OCI-M2 (cell line): ENCODE data around the gene UPF1.
"Not testable (repeated sequence)": the region's sequence is repeated elsewhere in the genome, so short reads cannot be mapped to it uniquely, and the experiment has no call there.

ENCODE experiments used
- DNase-seq: peaks from one replicate; lab custom pipeline; 2025; ENCODE audit not compliant: unreplicated experiment; lab: John Stamatoyannopoulos, UW

UPF1 gene

DNA sequence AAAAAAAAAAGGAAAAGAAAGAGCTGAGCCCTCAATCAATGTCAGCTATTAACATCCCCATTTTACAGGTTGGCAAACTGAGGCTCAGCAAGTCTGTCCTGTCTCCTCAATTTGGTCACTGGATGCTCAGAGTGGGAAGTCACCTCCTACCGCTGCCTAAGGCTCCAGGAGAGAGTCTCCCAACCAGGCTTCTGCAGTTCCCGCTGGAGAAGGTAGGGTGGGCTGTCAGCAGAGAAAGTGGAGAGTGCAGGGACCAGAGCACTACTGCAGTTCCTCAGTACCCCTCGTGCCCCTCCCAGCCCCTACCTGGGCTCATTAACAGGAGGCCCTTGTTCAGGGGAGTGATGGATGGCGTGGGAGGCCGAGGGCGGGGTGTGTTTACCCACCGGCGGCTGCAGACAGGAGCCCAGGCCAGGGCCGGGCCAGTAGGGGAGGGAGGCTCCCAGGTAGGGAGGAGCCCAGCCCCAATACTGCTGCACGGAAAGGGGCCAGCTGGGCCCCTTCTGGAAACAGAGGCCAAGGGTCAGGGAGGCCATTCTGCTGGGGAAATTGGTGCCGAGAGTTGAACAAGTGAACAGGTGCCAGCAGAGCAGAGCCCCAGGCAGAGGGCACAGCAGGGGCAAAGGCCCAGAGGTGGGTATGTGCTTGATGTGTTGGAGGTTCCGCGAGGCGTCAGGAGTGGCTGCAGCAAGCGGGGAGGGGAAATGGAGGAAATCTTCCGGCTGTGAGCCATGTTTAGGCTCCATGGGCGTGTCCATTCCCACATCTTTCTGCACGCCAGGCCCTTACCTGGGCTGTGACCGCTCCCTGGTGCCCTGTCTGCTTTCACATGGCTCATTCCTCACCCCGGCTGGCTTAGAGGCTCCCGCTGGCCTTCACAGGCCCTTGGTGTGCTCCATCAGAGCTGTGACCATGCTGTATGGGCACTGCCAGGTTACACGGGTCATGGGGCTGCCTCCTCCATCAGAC is 33.1 kb upstream of the UPF1 start:
- no peak for DNase-seq

DNA sequence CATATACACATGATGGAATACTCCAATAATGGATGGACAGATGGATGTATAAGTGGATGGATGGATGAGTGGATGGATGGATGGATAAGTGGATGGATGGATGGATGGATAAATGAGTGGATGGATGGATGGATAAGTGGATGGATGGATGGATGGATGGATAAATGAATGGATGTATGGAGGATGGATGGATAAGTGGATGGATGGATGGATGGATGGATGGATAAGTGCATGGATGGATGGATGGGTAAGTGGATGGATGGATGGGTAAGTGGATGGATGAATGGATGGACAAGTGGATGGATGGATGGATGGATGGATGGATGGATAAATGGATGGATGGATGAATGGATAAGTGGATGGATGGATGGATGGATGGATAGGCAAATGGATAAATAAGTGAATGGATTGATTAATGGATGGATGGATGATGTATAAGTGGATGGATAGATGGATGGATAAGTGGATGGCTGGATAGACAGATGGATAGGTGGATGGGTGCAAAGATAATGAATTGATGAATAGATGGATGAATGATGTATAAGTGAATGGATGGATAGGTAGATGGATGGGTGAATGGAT is 32.3 kb upstream of the UPF1 start:
- DNase-seq = no peak

DNA sequence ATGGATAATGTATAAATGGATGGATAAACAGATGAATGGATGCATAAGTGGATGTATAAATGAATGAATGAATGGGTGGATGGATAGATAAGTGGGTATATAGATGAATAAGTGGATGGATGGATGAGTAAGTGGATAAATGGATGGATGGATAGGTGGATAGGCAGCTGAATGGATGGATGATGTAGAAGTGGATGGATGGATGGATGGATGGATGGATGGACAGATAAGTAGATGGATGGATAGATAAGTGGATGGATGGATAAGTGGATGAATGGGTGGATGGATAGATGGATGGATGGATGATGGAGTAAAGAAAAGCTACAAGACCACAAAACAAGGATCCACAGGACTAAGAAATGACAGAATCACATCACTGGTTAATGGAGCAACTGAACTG is 31.7 kb upstream of the UPF1 start:
- DNase-seq = no peak

DNA sequence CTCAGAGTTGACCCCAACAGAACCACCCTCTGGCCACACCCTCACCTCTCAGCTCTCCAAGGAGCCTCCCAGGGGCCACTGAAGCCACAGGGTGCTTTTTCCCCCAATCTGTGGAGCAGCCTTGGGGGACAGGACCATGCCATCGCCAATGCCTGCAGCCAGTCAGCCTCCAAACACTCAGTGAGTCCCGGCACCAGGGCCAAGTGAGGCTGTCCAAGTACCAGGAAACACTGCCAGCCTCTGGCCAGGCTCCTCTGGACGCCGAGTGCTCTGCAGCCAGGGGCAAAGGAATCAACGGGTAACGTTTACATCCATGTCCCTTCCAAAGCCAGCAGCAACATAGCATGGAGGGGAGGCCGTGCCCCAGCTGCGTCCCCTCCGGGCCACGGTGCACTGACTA is 31.1 kb upstream of the UPF1 start:
- no peak for DNase-seq

DNA sequence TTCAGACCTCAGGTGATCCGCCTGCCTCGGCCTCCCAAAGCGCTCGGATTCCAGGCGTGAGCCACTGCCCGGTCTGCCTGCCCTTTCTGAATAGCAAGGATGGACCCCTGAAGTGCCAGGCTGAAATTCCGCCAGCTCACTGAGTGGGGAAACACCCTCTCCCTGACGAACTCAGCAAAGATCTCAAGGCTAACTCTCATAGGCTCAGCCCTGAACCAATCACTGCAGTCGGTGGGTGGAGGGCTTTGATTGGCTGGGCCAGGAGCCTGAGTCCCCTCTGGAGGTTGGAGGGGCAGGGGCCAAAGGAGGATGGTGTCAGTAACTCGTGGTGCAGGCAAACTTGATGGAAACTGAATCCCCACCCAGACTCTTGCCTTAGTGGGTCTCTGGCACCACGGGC is 29.4 kb upstream of the UPF1 start:
- no peak for DNase-seq

DNA sequence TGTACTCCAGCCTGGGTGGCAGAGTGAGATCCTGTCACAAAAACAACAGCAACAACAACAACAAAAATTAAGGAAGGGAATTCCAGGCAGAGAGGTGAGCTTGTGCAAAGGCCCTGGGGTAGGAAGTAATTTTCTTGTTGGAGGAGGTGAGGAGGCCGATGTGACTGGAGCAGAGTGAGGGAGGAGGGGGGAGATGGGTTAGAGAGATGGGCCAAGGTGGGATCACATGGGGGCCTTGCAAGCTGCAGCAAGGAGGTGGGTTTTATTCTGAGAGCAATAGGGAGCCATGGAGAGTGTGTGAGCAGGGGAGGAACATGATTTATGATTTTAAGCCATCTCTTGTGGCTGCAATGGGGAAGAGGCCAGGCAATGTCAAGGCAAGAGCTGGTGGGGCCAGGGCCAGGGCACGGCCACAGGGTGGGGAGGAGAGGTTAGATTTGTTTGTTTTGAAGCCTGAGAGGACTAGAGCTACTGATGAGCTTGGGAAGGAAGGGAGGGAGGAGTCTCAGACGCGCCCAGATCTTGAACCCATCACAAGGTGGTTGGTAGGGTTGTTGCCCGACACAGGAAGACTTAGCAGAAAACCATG is 28.1 kb upstream of the UPF1 start:
- DNase-seq = no peak

DNA sequence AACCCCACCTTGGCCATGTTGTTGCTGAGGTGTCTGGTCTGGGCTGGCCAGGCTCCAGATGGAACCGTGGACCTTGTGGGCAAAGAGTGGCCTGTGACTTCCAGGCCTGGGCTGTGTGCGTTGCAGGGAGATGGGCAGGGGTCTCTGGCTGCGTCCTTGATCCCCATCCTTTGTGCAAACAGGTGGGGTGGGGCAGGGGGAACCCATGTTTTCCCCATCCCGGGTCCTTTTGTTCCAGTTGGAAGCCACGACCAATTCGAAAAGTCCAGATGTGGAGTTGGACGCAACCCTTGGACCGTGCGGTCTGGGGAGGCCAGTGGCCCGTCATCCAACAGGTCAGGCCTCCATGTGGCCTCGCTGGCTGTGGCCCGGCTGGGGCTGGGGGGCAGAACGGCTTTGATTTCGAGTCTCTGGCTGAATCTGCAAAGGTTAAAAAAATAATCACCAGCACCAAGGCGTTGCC is 27.6 kb upstream of the UPF1 start:
- DNase-seq = no peak

DNA sequence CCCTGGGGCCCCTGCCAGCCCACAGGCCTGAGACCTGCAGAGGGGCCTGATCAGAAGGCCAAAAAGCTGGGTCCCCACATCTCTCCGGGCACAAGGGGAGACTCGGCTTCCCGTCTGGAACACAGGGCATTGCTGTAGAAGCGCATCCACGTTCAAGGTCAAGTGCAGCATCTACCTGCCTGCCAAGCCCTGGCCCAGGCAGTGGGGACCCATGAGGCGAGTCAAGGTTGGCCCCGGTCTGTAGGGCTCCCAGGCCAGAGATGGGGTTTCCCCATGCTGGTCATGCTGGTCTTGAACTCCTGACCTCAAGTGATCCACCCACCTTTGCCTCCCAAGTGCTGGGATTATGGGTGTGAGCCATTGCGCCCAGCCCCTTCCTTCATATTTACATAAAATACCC is 27.1 kb upstream of the UPF1 start:
- DNase-seq = no peak

DNA sequence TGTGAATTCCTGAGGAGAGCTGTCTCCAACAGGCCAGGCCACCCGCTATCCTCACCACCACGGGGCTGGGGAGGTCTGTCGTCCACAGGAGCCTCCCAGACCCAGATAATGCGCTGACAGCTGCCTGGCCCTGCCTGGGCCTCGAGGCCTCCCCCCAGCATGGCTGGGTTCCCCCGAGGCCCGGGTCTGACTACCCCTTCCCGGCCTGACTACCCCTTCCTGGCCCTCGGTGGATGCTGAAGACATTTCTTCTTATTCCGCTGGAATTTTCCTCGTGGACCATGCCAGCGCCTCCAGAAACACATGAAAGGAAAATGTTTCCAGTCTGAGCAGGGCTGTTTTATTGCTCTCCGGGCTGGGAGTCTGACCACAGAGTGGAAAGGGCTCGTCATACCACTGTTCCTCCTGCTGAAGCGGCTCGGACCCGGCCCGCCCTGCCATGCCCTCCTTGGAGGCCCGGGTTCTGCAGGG is 23.9 kb upstream of the UPF1 start:
- no peak for DNase-seq

DNA sequence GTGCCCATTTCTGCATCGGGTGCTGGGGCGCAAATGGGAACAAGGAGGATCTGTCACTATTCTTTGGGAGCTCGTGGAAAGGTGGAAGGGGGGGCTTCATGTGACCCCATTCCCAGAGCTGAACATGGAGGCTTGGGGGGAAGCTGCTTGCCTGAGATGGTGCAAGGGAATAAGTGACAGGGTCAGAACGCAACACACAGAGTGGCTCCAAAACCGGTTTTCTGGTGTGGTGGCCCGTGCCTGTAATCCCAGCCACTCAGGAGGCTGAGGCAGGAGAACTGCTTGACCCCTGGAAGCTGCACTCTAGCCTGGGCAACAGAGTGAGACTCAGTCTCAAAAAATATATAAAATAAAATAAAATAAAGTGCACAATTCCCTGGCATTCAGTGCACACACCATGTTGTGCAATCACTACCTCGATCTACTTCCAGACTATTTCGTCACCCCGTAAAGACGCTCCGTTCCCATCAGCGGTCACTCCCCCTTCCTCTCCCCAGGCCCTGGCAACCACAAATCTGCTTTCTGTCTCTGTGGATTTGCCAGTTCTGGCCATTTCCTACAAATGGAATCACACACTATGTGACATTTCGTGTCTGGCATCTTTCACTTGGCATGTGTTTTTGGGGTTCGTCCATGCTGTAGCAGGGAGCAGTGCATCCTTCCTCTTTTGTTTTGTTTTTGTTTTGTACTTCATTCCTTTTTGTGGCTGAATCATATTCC is 22.4 kb upstream of the UPF1 start:
- no peak for DNase-seq

DNA sequence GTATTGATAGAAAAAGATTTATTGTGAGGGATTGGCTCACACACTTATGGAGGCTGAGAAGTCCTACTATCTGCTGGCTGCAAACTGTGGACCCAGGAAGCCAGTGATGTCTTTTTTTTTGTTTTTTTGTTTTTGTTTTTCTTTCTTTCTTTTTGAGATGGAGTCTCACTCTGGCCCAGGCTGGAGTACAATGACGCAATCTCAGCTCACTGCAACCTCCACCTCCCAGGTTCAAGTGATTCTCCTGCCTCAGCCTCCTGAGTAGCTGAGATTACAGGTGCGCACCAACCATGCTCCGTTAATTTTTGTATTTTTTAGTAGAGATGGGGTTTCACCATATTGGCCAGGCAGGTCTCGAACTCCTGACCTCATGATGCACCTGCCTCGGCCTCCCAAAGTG is 20.1 kb upstream of the UPF1 start:
- DNase-seq = not testable (repeated sequence)

DNA sequence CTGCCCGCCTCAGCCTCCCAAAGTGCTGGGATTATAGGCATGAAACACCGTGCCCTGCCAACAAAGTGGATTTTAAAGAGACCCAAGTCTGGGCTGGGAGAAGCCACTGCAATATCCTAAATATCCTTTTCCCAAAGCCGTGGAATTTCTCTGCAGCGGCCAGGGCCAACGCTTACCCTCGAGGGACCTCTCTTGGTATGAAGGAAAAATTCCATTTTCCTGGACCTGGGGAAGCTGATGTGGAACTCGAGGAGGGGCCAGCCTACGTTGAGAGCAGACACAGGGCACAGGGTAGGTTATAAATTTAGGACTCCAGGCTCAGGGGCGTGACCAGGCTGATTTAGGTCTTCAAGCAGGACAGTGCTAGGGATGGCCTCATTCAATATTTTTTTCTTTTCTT is 17.7 kb upstream of the UPF1 start:
- DNase-seq = no peak

DNA sequence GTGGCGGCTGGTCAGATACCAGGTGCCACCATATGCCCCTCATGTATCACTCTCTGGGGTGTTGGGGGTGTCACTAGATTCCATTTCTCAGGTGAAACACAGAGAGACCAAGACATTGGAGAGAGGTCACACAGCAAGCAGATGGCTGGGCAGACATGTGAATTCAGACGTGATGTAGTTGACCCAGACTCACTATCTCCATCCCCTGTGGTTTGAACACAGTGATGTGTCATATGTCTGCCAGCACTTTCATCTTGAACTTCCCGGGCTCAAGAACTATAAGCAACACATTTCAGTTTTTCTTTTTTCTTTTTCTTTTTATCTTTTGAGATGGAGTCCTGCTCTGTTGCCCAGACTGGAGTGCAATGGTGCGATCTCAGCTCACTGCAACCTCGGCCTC is 16.1 kb upstream of the UPF1 start:
- no peak for DNase-seq

DNA sequence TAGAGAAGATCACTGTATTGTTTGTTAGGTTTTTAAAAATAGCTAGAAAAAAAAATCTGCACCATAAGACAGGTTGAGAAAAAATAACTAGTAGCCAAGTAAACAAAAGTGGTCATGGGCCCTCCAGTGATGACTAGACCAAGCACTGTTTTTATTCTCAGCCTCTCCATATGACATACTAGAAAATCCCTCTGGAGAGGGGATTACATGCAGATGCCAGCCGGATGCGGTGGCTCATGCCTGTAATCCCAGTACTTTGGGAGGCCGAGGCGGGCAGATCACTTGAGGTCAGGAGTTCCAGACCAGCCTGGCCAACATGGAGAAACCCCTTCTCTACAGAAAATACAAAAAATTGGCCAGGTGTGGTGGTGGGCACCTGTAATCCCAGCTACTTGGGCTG is 15.1 kb upstream of the UPF1 start:
- DNase-seq = not testable (repeated sequence)

DNA sequence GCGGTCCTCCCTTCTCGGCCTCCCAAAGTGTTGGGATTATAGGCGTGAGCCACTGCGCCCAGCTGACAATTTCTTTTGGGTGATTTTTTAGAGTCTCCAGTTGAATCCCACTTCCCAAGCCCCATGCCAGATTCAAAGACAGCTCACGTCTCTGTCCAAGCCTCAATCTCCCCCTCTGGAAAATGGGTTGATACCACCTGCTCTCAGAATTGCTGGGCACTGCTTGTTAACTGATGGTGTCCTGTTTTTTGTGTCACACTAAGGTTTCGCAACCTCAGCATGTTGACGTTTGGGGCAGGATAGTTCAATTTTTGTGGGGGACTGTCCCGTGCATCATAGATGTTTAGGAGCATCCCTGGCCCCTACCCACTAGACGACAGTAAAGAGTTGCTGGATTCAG is 14.2 kb upstream of the UPF1 start:
- DNase-seq = no peak

DNA sequence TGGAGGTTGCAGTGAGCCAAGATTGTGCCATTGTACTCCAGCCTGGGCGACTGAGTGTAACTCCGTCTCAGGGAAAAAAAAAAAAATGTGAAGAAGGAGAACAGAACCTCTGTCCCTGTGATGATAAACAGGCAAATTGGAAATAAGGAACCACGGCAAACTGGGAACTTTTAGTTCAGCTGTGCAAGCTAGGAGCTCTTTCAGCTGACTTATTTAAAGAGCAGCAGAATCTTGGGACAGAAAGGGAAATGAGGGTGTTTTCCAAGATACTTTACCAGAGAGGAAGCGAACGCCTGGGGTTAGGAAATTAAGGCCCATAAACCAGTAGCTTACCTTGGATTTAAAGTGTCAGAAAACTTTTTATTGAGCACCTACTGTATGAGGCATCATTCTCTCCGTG is 3.0 kb upstream of the UPF1 start:
- DNase-seq = no peak

DNA sequence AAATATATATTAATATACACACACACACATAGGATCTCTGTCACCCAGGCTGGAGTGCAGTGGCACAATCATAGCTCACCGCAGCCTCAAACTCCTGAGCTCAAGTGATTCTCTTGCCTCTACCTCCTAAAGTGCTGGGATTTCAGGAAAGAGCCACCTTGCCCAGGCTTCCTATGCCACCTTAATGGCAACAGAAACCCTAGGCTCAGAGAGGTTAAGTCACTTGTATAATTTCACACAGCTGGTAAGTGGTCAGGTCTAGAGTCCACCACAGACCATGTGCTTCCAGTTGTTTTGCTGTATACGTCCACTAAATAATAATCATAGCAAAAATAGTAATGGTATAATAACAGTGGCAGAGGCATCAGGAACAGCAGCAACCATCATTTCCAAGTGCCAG is 1.3 kb upstream of the UPF1 start:
- no peak for DNase-seq

DNA sequence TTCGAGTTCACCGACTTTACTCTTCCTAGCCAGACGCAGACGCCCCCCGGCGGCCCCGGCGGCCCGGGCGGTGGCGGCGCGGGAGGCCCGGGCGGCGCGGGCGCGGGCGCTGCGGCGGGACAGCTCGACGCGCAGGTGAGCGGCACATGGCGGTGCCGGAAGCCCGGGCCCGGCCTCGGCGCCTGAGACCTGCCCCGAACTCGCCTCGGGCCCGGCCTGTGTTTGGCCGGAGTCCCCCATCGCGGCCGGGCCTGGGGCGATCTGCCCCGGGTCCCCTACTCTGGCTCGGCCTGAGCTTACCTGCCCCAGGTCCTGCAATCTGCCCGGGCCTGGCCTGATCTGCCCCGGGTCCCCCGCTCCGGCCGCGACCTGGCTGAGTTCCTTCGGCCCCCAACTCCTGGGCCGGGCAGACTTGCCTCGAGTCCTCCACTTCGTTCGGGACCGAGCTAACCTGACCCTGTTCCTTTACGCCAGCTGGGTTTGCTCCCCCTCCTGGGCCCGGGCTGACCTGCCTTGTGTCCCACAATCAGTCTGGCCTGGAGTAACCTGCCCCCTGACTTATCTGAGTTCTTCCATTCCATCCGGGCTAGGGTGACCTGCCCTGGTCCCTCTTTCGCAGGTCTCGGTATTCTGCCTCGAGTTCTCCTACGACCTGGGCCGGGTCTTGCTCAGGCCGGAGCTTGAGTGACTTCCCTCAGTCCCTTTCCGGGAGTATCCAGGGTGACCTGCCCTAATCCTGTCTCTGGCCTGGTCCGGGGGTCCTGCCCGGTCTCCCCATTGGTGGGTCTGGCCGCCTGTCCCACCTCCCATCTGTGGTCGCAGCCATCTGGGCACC is 764 bp downstream of the UPF1 start:
- no peak for DNase-seq

DNA sequence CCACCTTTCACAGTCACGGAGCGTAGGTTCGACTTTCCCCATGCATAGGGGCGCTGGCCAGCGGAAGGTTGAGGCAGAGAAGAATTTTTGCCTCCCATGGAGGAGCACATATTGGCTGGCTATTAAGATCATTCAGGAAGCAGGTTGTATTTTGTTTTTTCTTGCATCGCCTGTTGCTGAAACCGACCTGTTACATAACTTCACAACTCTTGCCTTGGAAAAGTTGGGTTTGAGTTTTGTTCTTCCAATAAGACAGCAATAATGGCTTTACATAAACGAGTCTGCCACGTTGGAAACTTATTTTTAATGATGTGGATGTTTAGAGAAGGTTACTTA is 1.4 kb downstream of the UPF1 start:
- DNase-seq = no peak

DNA sequence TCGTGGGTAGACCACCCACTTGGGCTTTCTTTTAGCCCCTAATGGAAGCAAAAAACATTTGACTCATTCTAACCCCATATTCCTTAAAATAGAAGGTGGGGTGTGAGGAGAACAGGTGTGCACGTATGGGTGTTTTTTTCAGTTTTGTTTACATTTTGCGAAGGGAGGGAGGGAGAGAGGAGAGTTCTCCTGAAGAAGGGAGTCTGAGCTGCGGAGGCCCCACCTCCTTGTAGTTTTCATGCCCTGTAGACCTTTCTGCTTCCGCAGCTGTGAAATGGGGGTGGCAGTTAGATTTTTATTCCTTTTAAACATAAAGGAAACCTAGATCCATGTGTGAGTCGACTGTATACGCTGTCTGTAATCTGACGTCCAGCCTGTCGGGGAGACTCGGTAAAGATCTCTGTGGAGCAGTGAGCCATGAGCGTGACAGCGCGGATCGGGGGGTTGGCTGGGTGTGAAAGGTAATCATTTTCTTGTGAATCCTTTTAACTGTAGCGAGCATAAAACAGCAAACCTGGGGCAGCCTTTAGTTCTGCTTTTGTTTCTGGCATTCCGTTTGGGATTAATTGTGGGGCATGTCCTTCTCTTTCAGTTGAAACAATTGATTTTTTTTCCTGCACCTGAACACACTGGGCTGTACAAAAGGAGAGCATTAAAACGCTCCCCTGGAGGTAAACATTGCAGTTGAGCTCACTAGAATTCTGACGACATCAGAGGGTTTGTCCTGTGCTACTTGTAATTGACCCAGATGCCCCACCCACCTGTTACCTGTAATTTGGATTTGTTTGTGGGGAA is 2.3 kb downstream of the UPF1 start:
- no peak for DNase-seq
